Neuron (in vitro differentiated cells): ENCODE measurements around the gene SUCO.
"Not testable (repeated sequence)": the region's sequence is repeated elsewhere in the genome, so short reads cannot be mapped to it uniquely, and the experiment has no call there.

Source experiments
- H2AFZ ChIP-seq: one replicate; pipeline ENCODE4 v1.6.1; 2013; ENCODE audit warnings: low read depth, mild to moderate bottlenecking, inconsistent platforms, low read length, moderate library complexity
- H3K27me3 ChIP-seq: one replicate; pipeline ENCODE4 v1.6.1; 2013; ENCODE audit warnings: low read length; ENCODE audit not compliant: insufficient read depth
- H3K36me3 ChIP-seq: one replicate; pipeline ENCODE4 v1.6.1; 2013; ENCODE audit warnings: low read length; ENCODE audit not compliant: insufficient read depth
- H3K4me1 ChIP-seq: one replicate; pipeline ENCODE4 v1.6.1; 2013; ENCODE audit warnings: low read length; ENCODE audit not compliant: insufficient read depth
- H3K4me3 ChIP-seq: 2 replicates; pipeline ENCODE4 v1.5.1; 2013; ENCODE audit warnings: mild to moderate bottlenecking, low read length, moderate library complexity
- H3K9me3 ChIP-seq: one replicate; pipeline ENCODE4 v1.6.1; 2013; ENCODE audit warnings: low read length

The SUCO gene

DNA sequence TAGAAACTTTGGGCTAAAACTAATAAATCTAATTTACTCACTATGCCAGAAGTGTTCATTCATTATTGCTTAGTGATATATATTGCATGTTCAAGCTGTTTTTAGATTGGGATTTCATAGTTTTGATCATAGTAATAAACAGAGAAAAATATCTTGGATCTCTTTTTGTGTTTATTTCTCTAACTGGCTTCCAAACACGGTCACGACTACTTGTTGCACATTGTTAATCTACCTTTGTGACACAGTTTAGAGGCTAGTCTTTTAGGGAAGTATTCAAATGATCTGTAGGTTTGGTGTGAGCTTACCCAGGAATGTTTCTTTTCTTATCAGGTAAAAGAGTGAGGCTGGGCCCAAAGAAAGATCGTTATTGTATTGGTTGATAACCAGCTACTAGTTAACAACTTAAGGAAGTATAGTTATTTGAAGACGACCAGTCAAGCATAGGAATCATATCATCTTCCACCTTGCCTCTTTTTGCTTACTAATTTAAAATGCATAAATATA, 75.2 kb downstream of the SUCO start:
- Histone ChIP-seq H3K27me3 (no peaks in the 10 kb centered on the region), H3K9me3 (no peaks in the 10 kb centered on the region), H3K4me3 (no peak overlapping the region), H2AFZ (no peak overlapping the region), H3K4me1 (no peaks in the 10 kb centered on the region), H3K36me3 (peaks cover 43% of the 10 kb centered on the region)

DNA sequence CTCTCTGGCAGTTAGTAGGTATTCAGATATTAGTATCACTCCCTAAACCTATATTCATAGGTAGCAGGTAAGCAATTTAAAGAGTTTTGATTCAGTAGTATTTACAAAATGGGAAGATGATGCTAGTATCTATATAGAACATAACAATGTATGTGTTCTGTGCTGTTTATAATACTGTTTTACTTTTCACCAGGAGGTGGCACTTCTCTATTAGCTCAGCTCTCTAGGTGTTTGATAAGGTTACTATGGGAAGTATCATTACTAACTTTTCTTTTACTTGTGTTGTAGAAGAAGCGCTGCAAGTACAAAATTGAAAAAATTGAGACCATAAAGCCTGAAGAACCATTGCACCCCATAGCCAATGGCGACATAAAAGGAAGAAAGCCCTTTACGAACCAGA, 76.6 kb downstream of the SUCO start:
- H3K4me3 ChIP-seq: no peak overlapping the region
- no peaks in the 10 kb centered on the region for H3K27me3 ChIP-seq
- no peak overlapping the region for H2AFZ ChIP-seq
- H3K36me3 ChIP-seq: peaks cover 34% of the 10 kb centered on the region
- no peaks in the 10 kb centered on the region for H3K4me1 ChIP-seq
- no peaks in the 10 kb centered on the region for H3K9me3 ChIP-seq

GRCh38 chr1:172612478-172612877, 79.5 kb downstream of the SUCO start:
- Histone ChIP-seq H3K27me3 (no peaks in the 10 kb centered on the region), H3K4me3 (no peak overlapping the region), H3K9me3 (no peaks in the 10 kb centered on the region), H2AFZ (no peak overlapping the region), H3K4me1 (no peaks in the 10 kb centered on the region), H3K36me3 (peaks cover 26% of the 10 kb centered on the region)

DNA sequence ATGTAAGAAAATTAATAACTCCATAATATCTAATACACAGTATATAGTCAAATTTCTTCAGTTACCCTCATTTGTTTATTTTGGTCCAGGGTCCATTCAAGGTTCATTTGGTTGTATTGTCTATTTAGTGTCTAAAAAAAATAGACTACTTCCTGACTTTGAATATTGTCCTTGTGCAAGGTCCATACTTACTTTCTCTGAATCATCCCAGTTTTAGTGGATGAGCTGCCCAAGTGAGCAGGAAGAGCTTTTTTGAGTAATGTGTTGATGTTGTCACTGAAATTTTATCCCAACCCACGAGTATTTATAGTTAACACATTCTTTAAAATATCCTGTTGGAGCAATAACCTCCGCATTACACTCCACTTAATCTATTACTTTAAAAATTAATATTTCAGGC, 80.3 kb downstream of the SUCO start:
- Histone ChIP-seq H3K4me1 (no peaks in the 10 kb centered on the region), H2AFZ (no peak overlapping the region), H3K9me3 (no peaks in the 10 kb centered on the region), H3K36me3 (peaks cover 26% of the 10 kb centered on the region), H3K4me3 (no peak overlapping the region), H3K27me3 (no peaks in the 10 kb centered on the region)

DNA sequence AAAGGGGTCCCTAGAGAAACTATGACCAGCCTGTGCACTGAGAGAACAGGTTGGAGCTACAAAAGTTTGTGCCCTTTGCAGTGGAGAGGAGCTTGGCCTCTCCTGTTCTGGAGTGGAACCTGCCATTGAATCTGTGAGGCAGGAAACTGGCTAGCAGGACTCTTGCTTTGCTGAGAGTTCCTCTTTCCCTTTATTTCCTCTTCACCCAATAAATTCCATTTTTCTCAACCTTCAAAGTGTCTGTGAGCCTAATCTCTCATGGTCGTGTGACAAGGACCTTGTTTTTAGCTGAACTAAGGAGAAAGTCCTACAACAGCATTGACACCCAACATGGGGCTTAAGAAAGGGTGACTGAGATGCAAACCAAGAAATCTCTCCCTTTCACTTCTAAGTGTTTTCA, 83.2 kb downstream of the SUCO start:
- Histone ChIP-seq H3K9me3 (peaks cover 3% of the 10 kb centered on the region), H2AFZ (no peak overlapping the region), H3K4me3 (no peak overlapping the region), H3K27me3 (no peaks in the 10 kb centered on the region), H3K36me3 (peaks cover 5% of the 10 kb centered on the region), H3K4me1 (no peaks in the 10 kb centered on the region)

- H3K4me3 ChIP-seq: no peak overlapping the region
- no peak overlapping the region for H2AFZ ChIP-seq
- peaks cover 1% of the 10 kb centered on the region for H3K36me3 ChIP-seq
- no peaks in the 10 kb centered on the region for H3K4me1 ChIP-seq
- H3K9me3 ChIP-seq: peaks cover 3% of the 10 kb centered on the region
- H3K27me3 ChIP-seq: no peaks in the 10 kb centered on the region
Measured at GRCh38 chr1:172616636-172617035, 83.7 kb downstream of the SUCO start.

DNA sequence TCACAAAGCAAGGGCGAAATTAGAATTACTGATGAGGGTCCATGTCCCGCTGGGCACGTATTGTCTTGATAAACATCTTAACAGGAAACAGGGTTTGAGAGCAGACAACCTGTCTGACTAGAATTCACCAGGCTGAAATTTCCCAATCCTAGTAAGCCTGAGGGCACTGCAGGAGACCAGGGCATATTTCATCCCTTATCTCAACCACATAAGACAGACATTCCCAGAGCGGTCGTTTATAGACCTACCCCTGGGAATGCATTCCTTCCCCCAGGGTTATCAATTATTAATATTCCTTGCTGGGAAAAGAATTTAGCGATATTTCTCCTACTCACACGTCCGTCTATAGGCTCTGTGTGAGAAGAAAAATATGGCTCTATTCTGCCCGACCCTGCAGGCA, 87.7 kb downstream of the SUCO start:
- not testable (repeated sequence) for H3K27me3 ChIP-seq, H3K9me3 ChIP-seq

GRCh38 chr1:172622541-172622940, 89.6 kb downstream of the SUCO start:
- Histone ChIP-seq H3K36me3 (no peaks in the 10 kb centered on the region), H3K27me3 (no peaks in the 10 kb centered on the region), H3K4me1 (no peaks in the 10 kb centered on the region), H3K9me3 (peaks cover 3% of the 10 kb centered on the region), H3K4me3 (no peak overlapping the region), H2AFZ (no peak overlapping the region)

More for the DNA sequence above, 87.7 kb downstream of the SUCO start:
- not testable (repeated sequence) for H3K4me3 ChIP-seq, H2AFZ ChIP-seq, H3K4me1 ChIP-seq, H3K36me3 ChIP-seq

DNA sequence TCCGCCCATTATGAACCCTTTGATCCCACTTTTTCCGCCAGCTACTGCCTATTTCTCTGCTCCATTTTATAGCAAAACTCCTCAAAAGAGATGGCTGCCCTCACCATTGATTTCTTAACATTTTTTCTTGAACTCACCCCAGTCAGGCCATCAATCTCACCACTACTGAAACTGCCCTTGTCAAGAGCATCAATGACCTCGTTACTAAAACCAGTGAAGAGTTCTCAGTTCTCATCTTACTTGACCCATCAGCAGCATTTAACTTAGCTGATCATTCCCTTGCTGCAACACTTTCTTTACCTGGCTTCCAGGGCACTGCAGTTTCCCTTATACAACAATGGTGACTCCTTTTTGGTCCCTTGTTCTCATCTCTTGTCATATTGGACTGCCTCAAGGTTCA, 90.8 kb downstream of the SUCO start:
- H3K4me3 ChIP-seq: no peak overlapping the region
- H2AFZ ChIP-seq: no peak overlapping the region
- peaks cover 3% of the 10 kb centered on the region for H3K4me1 ChIP-seq
- no peaks in the 10 kb centered on the region for H3K27me3 ChIP-seq
- peaks cover 3% of the 10 kb centered on the region for H3K9me3 ChIP-seq
- no peaks in the 10 kb centered on the region for H3K36me3 ChIP-seq

DNA sequence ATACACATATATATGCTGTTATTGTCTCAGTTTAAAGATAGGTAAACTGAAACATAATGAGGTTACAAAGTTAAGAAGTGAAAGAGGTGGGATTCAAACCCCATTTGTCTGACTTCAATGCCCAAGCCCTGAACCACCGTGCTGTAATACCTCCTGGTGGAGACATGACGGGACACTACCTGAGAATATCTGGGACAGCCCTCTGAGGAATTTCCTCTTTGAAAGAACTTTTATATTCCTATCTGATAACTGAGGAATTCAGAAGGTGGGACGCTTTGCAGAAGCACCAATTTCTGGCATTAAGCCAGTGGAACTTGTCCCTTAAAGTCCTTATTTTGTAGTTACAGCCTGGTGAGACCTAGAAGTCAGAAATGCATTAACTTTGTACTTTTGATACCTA, 93.9 kb downstream of the SUCO start:
- H3K27me3 ChIP-seq: no peaks in the 10 kb centered on the region
- H3K4me1 ChIP-seq: peaks cover 5% of the 10 kb centered on the region
- no peaks in the 10 kb centered on the region for H3K36me3 ChIP-seq
- H3K9me3 ChIP-seq: no peaks in the 10 kb centered on the region
- no peak overlapping the region for H3K4me3 ChIP-seq
- no peak overlapping the region for H2AFZ ChIP-seq

- H3K4me3 ChIP-seq: no peak overlapping the region
- peaks cover 5% of the 10 kb centered on the region for H3K4me1 ChIP-seq
- H3K27me3 ChIP-seq: no peaks in the 10 kb centered on the region
- no peak overlapping the region for H2AFZ ChIP-seq
- H3K9me3 ChIP-seq: no peaks in the 10 kb centered on the region
- H3K36me3 ChIP-seq: no peaks in the 10 kb centered on the region
Measured at GRCh38 chr1:172627702-172628101, 94.8 kb downstream of the SUCO start.

DNA sequence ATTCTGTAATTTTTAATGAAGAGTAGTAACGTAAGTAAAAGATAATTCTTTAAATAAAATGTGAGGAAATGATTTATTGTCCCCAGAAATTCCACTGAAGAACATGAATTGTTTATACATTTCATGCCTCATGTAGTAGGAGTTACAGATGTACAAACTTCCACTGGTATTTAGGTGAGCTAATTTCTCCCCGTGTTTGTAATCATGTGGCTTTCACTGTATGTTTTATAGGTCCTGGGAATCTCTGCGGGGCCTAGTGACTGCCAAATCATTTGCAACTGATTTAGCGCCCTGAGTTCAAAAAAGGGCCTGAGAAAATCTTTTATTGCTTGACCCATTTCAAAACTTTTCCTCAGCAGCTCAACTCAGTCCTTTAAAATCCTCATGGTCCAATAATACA, 95.5 kb downstream of the SUCO start:
- Histone ChIP-seq H2AFZ (no peak overlapping the region), H3K9me3 (no peaks in the 10 kb centered on the region), H3K36me3 (no peaks in the 10 kb centered on the region), H3K27me3 (no peaks in the 10 kb centered on the region), H3K4me1 (peaks cover 5% of the 10 kb centered on the region), H3K4me3 (no peak overlapping the region)

DNA sequence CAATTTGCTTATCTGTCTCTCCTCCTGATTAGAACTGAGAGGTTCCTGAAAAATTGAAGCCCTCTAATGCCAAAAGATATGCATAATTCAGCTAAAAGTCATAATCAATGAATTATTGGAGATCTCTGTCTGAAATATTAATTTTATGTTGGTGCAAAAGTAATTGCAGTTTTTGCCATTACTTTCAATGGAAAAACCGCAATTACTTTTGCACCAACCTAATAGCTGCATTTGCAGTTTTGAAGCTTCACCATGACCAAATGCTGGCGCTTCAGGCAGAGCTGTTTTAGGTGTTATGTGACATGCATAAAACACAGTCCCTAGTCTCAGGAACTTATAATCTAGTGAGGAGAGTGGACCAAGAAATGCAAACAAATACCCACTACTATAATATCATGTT, 96.2 kb downstream of the SUCO start:
- Histone ChIP-seq H3K4me1 (peaks cover 5% of the 10 kb centered on the region), H3K4me3 (no peak overlapping the region), H2AFZ (no peak overlapping the region), H3K27me3 (no peaks in the 10 kb centered on the region), H3K9me3 (no peaks in the 10 kb centered on the region), H3K36me3 (no peaks in the 10 kb centered on the region)

DNA sequence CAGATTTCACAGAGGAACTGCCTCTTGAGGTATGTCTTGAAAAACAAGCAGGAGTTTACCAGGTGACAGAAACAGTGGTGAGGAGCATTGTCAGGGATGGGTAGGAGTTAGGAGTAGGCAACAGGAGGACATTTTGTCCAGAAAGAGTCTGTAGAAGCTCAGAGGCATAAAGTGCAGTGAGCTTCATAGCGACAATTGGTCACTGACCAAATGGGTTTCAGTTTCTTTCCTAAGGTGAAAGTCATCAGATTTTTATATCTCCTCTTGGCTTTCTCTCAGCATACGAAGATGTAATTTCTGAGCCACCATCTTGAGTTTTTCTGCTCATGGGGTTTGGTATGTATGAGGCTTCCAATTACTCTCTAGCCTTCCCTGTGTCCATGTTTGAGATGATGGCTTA, 96.7 kb downstream of the SUCO start:
- Histone ChIP-seq H3K27me3 (no peaks in the 10 kb centered on the region), H3K4me3 (no peak overlapping the region), H3K4me1 (peaks cover 5% of the 10 kb centered on the region), H2AFZ (no peak overlapping the region), H3K9me3 (no peaks in the 10 kb centered on the region), H3K36me3 (no peaks in the 10 kb centered on the region)
